NCI-H1105 (cell line): ENCODE measurements around the gene FAM131B.

Source experiments
- DNase-seq: peaks from one replicate; lab custom pipeline; 2025; lab: John Stamatoyannopoulos, UW

FAM131B gene

GRCh38 chr7:143382126-143382790 is 19.7 kb upstream of the FAM131B start:
- no peak for DNase-seq

GRCh38 chr7:143381427-143382125 is 19.1 kb upstream of the FAM131B start:
- peak; percentile 54 for DNase-seq

DNA sequence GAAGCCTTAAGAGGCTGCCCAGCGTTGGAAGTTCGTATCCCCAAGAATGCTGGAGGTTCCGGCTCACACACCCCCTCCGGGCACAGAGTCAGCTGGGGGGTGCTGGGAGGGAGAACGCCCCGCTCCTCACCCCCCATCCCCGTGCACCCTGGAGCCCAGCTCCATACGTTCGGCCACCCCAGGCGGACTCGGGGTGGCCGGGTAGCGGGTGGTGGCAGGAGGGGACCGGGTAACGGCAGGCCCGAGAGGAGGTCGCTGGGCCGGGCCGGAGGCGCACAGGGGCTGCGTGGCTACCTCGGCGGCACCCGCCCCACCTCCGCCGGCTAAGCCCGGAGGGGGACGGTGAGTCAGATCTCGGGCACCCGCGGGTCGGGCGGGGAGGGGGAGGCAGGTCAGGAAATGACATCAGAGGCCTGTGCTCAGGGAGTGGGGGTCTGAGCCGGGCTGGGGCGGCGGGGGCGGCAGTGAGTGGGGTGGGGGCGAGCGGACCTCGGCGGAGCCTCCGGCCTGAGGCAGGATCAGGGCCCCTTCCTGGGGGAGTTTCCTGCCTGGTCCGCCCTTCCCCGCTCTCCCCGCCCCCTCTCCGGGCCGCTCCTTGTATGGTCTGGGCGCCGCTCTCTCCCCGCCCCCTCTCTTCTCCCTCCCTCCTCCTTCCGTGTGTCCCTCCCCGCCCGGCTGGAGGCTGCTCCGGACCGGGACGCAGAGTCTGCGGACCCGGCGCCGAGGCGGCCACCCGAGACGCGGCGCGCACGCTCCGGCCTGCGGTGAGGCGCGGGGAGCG is 18.3 kb upstream of the FAM131B start, which contains the start of gene ZYX:
Gene ZYX (plus strand): TSS at position 700 of the 781 bp plus-strand sequence. CDS start 227 bp downstream, outside the sequence.
- DNase-seq: peak; percentile 57

- DNase-seq: peak; percentile 71
Measured at GRCh38 chr7:143380260-143380645, 17.7 kb upstream of the FAM131B start.

GRCh38 chr7:143379611-143380259 is 17.2 kb upstream of the FAM131B start:
- DNase-seq: no peak

- DNase-seq: no peak
Measured at GRCh38 chr7:143376396-143376795, 13.9 kb upstream of the FAM131B start.

GRCh38 chr7:143375298-143376034 is 13.0 kb upstream of the FAM131B start:
- DNase-seq: no peak

DNA sequence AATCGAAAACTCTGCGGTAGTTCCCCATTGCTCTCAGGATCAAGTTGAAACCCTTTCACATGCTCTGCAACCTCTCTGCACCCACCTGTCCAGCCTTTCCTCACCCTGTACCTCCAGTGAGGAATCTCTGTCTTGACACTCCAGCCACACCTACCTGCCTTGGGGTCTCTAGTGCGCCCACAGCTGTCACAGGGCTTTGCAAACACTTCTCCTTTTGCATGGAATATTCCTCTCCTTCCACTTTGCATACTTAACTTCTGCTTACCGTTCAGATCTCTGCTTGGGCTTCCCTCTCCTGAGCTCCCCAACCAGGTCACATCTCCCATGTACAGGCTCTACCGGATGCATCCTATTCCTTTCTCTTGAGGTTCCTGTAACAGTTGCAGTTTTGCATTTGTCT is 12.0 kb upstream of the FAM131B start:
- DNase-seq: no peak

GRCh38 chr7:143373255-143373794 is 10.8 kb upstream of the FAM131B start:
- no peak for DNase-seq

GRCh38 chr7:143372070-143372469 is 9.6 kb upstream of the FAM131B start:
- no peak for DNase-seq

DNA sequence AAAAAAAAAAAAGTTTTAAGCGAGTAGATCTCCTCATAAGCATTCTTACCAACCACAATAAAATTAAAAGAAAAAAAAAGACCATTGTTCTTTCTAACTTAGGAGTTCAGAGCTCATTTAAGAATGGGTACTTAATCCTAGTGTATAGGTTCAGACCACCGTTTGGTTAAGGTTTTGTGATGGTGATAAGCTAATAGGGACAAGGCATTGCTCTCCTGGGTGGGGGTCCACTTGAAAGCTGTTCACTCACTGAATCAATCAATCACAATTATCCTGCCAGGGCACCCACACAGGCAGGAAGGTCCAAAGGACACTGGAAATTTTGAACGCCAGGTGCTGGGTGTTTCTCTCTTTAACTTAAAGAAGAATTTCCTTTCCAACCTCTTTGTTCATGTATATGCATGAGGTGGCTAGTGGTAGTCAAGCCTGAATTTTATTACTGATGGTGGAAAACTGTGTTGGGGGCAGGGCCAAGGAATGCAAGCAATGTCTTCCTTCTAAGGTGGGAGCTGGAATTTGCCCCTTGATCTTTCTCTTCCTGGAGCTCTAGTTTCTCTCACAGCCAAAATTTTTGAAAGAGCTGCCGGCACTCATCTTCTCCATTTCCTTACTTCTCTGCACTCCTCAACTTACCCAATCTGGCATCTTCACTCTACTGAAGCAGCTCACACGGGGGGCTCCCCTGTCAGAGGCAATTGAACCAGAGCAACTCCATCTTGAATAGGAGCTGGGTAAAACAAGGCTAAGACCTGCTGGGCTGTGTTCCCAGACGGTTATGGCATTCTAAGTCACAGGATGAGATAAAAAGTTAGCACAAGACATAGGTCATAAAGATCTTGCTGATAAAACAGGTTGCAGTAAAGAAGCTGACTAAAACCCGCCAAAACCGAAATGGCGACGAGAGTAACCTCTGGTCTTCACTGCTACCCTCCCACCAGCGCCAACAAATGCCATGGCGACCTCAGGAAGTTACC is 7.5 kb upstream of the FAM131B start:
- DNase-seq: no peak

- no peak for DNase-seq
Measured at GRCh38 chr7:143368387-143368786, 5.9 kb upstream of the FAM131B start.

- DNase-seq: no peak
Measured at GRCh38 chr7:143367972-143368371, 5.5 kb upstream of the FAM131B start.

DNA sequence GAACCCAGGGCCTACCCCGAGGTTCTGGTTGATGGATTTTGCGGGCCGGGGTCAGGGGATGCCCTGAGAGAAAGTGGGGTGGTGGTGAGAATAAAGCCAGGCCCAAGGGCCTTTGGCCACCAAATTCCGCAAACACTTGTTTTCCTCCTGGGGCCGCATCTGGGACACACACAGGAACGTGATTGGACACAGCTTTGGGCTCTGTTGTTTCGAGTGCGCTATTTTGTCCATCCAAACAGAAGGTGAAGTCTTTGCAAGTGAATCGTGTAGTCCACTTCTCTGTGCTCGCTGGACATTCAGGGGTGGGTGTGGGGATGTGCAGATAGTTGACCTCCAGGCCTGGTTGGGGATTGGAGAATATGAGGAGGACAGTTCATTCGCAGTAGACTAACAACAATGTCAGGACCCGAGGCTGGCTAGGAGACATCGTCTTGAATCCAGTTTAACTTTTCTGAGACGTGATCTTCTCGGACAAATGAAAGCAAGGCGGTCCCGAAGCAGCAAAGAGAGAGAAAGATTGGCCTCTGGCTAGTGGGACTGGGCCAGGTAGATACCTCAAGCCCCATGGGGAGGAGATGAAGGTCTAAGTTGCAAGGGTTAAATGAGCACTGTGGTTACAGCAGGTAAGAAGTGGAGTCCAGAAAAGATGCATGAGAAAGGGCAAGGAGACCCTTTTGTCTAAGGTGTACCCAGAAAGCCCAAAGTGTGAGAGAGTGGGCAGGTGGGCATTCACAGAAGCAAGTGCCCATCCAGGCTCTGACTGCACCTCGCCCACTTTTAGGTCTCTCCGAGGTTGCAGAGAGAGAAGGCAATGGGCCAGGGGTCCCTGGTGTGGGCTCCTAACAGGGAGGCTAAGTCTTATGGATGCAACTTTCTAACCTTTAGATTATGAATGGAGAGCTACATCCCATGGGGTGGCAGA is 764 bp upstream of the FAM131B start:
- no peak for DNase-seq

GRCh38 chr7:143361552-143362130 is 872 bp downstream of the FAM131B start:
- peak; percentile 47 for DNase-seq

GRCh38 chr7:143360788-143361551 is 1.5 kb downstream of the FAM131B start:
- peak; percentile 19 for DNase-seq

- DNase-seq: no peak
Measured at GRCh38 chr7:143359771-143360353, 2.7 kb downstream of the FAM131B start.
